HepG2 (cell line): ENCODE measurements around the gene VAV2. TPM values are rescaled to one million over a fixed set of nuclear protein-coding genes. Genes with fewer than 3 reads are reported as not detected.

ENCODE experiments used
- DNMT3B ChIP-seq: conservative IDR thresholded peaks from 2 replicates; pipeline ENCODE4 v1.6.1; 2016; ENCODE audit warnings: missing biosample characterization, control low read depth
- DRAP1 ChIP-seq: IDR thresholded peaks from 2 replicates; pipeline ENCODE4 v1.6.1; 2016; ENCODE audit warnings: missing genetic modification reagents, missing compliant biosample characterization
- ERF ChIP-seq: IDR thresholded peaks from 2 replicates; pipeline ENCODE4 v1.6.1; 2018; ENCODE audit warnings: missing biosample characterization, missing genetic modification reagents
- FOXA1 ChIP-seq, 2 experiments: fragments of 450-650 bp in 1 of 2; sonication (generic) in 1 of 2; formaldehyde crosslinking in 1 of 2; IDR thresholded peaks; 2 replicates each; pipeline versions ENCODE4 v1.4.0 to v1.6.1; 2016 to 2020; ENCODE audit warnings: missing genetic modification reagents in 1 of 2
- PATZ1 ChIP-seq: sonication (generic); formaldehyde crosslinking; IDR thresholded peaks from 2 replicates; pipeline ENCODE4 v1.4.0; 2020; ENCODE audit warnings: missing genetic modification reagents
- SATB2 ChIP-seq: sonication (generic); formaldehyde crosslinking; IDR thresholded peaks from 2 replicates; pipeline ENCODE4 v1.5.0; 2020; ENCODE audit warnings: missing genetic modification reagents
- SP1 ChIP-seq, 2 experiments: fragments of 450-650 bp in 1 of 2; sonication (generic) in 1 of 2; formaldehyde crosslinking in 1 of 2; IDR thresholded peaks; 2 replicates each; pipeline versions ENCODE4 v1.4.0 to v1.6.1; 2016 to 2020; ENCODE audit warnings: missing genetic modification reagents in 1 of 2
- TBX2 ChIP-seq: sonication (generic); formaldehyde crosslinking; IDR thresholded peaks from 2 replicates; pipeline ENCODE4 v1.5.0; 2020; ENCODE audit warnings: missing genetic modification reagents, mild to moderate bottlenecking, borderline replicate concordance
- TCF7 ChIP-seq: sonication (generic); IDR thresholded peaks from 2 replicates; pipeline ENCODE4 v1.6.1; 2016; ENCODE audit warnings: antibody characterized with exemption, low read depth
- ZFP41 ChIP-seq: sonication (generic); formaldehyde crosslinking; IDR thresholded peaks from 2 replicates; pipeline ENCODE4 v1.4.0; 2020; ENCODE audit warnings: mild to moderate bottlenecking, missing genetic modification reagents, borderline replicate concordance
- ZFP90 ChIP-seq: sonication (generic); formaldehyde crosslinking; IDR thresholded peaks from 2 replicates; pipeline ENCODE4 v1.8.0; 2022; ENCODE audit warnings: missing genetic modification reagents, mild to moderate bottlenecking, inconsistent platforms, borderline replicate concordance
- ZNF18 ChIP-seq: sonication (generic); formaldehyde crosslinking; IDR thresholded peaks from 2 replicates; pipeline ENCODE4 v1.8.0; 2022; ENCODE audit warnings: mild to moderate bottlenecking, missing genetic modification reagents; ENCODE audit not compliant: insufficient replicate concordance
- ZNF337 ChIP-seq: sonication (generic); formaldehyde crosslinking; IDR thresholded peaks from 2 replicates; pipeline ENCODE4 v1.5.1; 2020; ENCODE audit warnings: missing genetic modification reagents, low read depth, mild to moderate bottlenecking, borderline replicate concordance
- polyA plus RNA-seq, 8 experiments: library from polyadenylated mRNA; depleted of rRNA in 3 of 8; stranded (reverse) in 7 of 8; unstranded in 1 of 8; fragments of >200 nt; fragmentation: Illumina TruSeq in 4 of 8; extraction: Trizol in 4 of 8; gene quantifications; 2 replicates each; pipeline versions ENCODE4 v1.2.1 to v1.2.3, GENCODE V29; 2011 to 2016; ENCODE audit warnings: low read depth in 4 of 8, missing spikeins in 1 of 8, mixed read lengths in 1 of 8; ENCODE audit not compliant: insufficient read depth in 1 of 8
- total RNA-seq, 5 experiments: library from RNA; depleted of rRNA; stranded (reverse); fragments of >200 nt; fragmentation: Illumina TruSeq; extraction: Trizol; gene quantifications; 2 replicates each; pipeline ENCODE4 v1.2.3, GENCODE V29; 2016; ENCODE audit warnings: low read depth in 1 of 5
- TF ChIP-seq, protein P1 (sequence below): sonication (generic); formaldehyde crosslinking; IDR thresholded peaks from 2 replicates; pipeline ENCODE4 v1.9.0; 2021; ENCODE audit warnings: missing genetic modification reagents, borderline replicate concordance
- TF ChIP-seq, protein P2 (sequence below): IDR thresholded peaks from 2 replicates; pipeline ENCODE4 v1.4.0; 2020; ENCODE audit warnings: mild to moderate bottlenecking, missing genetic modification reagents
- TF ChIP-seq, protein P3 (sequence below): sonication (generic); formaldehyde crosslinking; IDR thresholded peaks from 2 replicates; pipeline ENCODE4 v1.8.0; 2022; ENCODE audit warnings: low read depth, missing genetic modification reagents

VAV2 gene
- total and polyA plus RNA-seq, 2 of the 13 experiments (the other 11 are each of a cell fraction or from before 2014, with no cell fraction given) = 22.5 to 22.9 TPM

GRCh38 chr9:133855802-133856521 lies 136.2 kb downstream of the VAV2 start (continued):
- TF ChIP-seq DNMT3B (CRISPR knock-in tag) = no peak
- TF ChIP-seq ZNF18 = no peak
- TF ChIP-seq, protein P1, sequence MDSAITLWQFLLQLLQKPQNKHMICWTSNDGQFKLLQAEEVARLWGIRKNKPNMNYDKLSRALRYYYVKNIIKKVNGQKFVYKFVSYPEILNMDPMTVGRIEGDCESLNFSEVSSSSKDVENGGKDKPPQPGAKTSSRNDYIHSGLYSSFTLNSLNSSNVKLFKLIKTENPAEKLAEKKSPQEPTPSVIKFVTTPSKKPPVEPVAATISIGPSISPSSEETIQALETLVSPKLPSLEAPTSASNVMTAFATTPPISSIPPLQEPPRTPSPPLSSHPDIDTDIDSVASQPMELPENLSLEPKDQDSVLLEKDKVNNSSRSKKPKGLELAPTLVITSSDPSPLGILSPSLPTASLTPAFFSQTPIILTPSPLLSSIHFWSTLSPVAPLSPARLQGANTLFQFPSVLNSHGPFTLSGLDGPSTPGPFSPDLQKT (CRISPR knock-in tag) = no peak
- no peak for TF ChIP-seq ZNF337
- no peak for TF ChIP-seq DRAP1 (CRISPR knock-in tag)
- TF ChIP-seq SP1 (IDR thresholded peaks at IDR 0.05) = no peak
- no peak for TF ChIP-seq SP1 (CRISPR knock-in tag; IDR thresholded peaks at IDR 0.05)
- no peak for TF ChIP-seq ZFP41 (CRISPR knock-in tag)
- TF ChIP-seq, protein P2, sequence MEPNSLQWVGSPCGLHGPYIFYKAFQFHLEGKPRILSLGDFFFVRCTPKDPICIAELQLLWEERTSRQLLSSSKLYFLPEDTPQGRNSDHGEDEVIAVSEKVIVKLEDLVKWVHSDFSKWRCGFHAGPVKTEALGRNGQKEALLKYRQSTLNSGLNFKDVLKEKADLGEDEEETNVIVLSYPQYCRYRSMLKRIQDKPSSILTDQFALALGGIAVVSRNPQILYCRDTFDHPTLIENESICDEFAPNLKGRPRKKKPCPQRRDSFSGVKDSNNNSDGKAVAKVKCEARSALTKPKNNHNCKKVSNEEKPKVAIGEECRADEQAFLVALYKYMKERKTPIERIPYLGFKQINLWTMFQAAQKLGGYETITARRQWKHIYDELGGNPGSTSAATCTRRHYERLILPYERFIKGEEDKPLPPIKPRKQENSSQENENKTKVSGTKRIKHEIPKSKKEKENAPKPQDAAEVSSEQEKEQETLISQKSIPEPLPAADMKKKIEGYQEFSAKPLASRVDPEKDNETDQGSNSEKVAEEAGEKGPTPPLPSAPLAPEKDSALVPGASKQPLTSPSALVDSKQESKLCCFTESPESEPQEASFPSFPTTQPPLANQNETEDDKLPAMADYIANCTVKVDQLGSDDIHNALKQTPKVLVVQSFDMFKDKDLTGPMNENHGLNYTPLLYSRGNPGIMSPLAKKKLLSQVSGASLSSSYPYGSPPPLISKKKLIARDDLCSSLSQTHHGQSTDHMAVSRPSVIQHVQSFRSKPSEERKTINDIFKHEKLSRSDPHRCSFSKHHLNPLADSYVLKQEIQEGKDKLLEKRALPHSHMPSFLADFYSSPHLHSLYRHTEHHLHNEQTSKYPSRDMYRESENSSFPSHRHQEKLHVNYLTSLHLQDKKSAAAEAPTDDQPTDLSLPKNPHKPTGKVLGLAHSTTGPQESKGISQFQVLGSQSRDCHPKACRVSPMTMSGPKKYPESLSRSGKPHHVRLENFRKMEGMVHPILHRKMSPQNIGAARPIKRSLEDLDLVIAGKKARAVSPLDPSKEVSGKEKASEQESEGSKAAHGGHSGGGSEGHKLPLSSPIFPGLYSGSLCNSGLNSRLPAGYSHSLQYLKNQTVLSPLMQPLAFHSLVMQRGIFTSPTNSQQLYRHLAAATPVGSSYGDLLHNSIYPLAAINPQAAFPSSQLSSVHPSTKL (CRISPR knock-in tag) = peak; percentile 19; the same call in 1 of the 2 replicates
- no peak for TF ChIP-seq TCF7
- 0 out of 2 replicates have a peak, but pooled peaks have one; percentile 40 for TF ChIP-seq ERF (CRISPR knock-in tag)
- no peak for TF ChIP-seq FOXA1 (IDR thresholded peaks at IDR 0.05)
- TF ChIP-seq FOXA1 (CRISPR knock-in tag; IDR thresholded peaks at IDR 0.05) = no peak
- peak; percentile 25; the same call in 1 of the 2 replicates for TF ChIP-seq TBX2 (CRISPR knock-in tag)
- TF ChIP-seq, protein P3, sequence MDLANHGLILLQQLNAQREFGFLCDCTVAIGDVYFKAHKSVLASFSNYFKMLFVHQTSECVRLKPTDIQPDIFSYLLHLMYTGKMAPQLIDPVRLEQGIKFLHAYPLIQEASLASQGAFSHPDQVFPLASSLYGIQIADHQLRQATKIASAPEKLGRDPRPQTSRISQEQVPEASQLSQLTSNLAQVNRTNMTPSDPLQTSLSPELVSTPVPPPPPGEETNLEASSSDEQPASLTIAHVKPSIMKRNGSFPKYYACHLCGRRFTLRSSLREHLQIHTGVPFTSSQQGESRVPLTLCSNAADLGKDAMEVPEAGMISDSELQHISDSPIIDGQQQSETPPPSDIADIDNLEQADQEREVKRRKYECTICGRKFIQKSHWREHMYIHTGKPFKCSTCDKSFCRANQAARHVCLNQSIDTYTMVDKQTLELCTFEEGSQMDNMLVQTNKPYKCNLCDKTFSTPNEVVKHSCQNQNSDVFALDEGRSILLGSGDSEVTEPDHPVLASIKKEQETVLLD (CRISPR knock-in tag) = no peak
- TF ChIP-seq ZFP90 (CRISPR knock-in tag) = no peak
- peak; percentile 79 for TF ChIP-seq PATZ1 (CRISPR knock-in tag)
- TF ChIP-seq SATB2 = no peak
